Ishikawa (cell line): ENCODE results near the gene S100A12.

ENCODE experiments used
- CEBPB ChIP-seq: IDR thresholded peaks from 2 replicates; pipeline ENCODE4 v1.6.1; 2012
- CREB1 ChIP-seq: IDR thresholded peaks from 2 replicates; pipeline ENCODE4 v1.6.1; 2012; ENCODE audit warnings: low read depth
- EGR1 ChIP-seq: IDR thresholded peaks from 2 replicates; pipeline ENCODE4 v1.6.1; 2012
- TAF1 ChIP-seq: IDR thresholded peaks from 2 replicates; pipeline ENCODE4 v1.6.1; 2012; ENCODE audit warnings: low read depth, mild to moderate bottlenecking
- YY1 ChIP-seq: IDR thresholded peaks from 2 replicates; pipeline ENCODE4 v1.6.1; 2012; ENCODE audit warnings: low read depth
- TF ChIP-seq, protein P1 (sequence below): IDR thresholded peaks from 2 replicates; pipeline ENCODE4 v1.6.1; 2012
- TF ChIP-seq, protein P2 (sequence below): IDR thresholded peaks from 2 replicates; pipeline ENCODE4 v1.6.1; 2012; ENCODE audit warnings: low read depth, mild to moderate bottlenecking

DNA sequence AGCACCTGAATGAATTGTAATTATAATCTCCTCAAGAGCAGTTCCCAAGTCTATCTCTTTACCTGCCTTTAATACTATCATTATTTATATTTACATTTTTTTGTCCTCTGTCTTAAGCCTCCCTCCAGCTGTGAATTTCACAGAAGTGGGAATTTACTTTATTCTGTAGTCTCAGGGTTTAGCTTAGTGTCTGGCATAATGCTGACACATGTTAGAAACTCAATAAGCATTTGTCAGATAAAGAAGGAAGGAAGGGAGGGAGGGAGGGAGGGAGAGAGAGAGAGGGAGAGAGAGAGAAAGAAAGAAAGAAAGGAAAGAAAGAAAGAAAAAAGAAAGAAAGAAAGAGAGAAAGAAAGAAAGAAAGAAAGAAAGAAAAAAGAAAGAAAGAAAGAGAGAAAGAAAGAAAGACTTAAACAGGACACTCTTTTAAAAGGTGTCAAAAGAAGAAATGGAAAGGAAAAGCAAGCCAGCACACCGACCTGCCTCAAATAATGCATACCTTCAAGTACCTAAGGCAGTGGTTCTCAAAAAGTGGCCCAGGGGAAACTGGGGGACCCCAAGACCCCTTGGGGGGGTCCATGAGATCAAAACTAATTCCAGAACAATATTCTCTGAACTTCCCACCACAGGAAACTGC, 25.0 kb downstream of the S100A12 start:
- TF ChIP-seq, protein P1, sequence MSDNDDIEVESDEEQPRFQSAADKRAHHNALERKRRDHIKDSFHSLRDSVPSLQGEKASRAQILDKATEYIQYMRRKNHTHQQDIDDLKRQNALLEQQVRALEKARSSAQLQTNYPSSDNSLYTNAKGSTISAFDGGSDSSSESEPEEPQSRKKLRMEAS, result no peak
- no peak for TF ChIP-seq EGR1
- no peak for TF ChIP-seq CEBPB
- TF ChIP-seq YY1, result no peak
- TF ChIP-seq, protein P2, sequence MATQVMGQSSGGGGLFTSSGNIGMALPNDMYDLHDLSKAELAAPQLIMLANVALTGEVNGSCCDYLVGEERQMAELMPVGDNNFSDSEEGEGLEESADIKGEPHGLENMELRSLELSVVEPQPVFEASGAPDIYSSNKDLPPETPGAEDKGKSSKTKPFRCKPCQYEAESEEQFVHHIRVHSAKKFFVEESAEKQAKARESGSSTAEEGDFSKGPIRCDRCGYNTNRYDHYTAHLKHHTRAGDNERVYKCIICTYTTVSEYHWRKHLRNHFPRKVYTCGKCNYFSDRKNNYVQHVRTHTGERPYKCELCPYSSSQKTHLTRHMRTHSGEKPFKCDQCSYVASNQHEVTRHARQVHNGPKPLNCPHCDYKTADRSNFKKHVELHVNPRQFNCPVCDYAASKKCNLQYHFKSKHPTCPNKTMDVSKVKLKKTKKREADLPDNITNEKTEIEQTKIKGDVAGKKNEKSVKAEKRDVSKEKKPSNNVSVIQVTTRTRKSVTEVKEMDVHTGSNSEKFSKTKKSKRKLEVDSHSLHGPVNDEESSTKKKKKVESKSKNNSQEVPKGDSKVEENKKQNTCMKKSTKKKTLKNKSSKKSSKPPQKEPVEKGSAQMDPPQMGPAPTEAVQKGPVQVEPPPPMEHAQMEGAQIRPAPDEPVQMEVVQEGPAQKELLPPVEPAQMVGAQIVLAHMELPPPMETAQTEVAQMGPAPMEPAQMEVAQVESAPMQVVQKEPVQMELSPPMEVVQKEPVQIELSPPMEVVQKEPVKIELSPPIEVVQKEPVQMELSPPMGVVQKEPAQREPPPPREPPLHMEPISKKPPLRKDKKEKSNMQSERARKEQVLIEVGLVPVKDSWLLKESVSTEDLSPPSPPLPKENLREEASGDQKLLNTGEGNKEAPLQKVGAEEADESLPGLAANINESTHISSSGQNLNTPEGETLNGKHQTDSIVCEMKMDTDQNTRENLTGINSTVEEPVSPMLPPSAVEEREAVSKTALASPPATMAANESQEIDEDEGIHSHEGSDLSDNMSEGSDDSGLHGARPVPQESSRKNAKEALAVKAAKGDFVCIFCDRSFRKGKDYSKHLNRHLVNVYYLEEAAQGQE, result no peak
- no peak for TF ChIP-seq TAF1
- TF ChIP-seq CREB1, result no peak
